ENCODE measurements around the gene SLC12A3.

SLC12A3 gene

GRCh38 chr16:56858374-56858773 lies 6.6 kb upstream of the SLC12A3 start:
- no peak for TF ChIP-seq CTCF (IDR thresholded peaks at IDR 0.05; ENCODE audit: extremely low read depth, insufficient read depth, missing control alignments)
- no peak for DNase-seq (ENCODE audit: low spot score)
- in situ Hi-C loops (cut with MboI; ENCODE audit: low pct_unique_long_range_greater_than_20kb, low sequenced_read_pairs, unreplicated experiment), result no loop called here

GRCh38 chr16:56859636-56860035 lies 5.4 kb upstream of the SLC12A3 start:
- no peak for TF ChIP-seq CTCF (IDR thresholded peaks at IDR 0.05; ENCODE audit: extremely low read depth, insufficient read depth, missing control alignments)
- in situ Hi-C loops (cut with MboI; ENCODE audit: low pct_unique_long_range_greater_than_20kb, low sequenced_read_pairs, unreplicated experiment), result loop anchor here (10.0 kb wide), 2 partner anchors 95 to 185 kb away; no protein-coding TSS in a partner anchor
- DNase-seq (ENCODE audit: low spot score), result no peak

GRCh38 chr16:56860226-56861020 lies 4.6 kb upstream of the SLC12A3 start:
- no peak for TF ChIP-seq CTCF (IDR thresholded peaks at IDR 0.05; ENCODE audit: extremely low read depth, insufficient read depth, missing control alignments)
- peak; percentile 83 for DNase-seq (ENCODE audit: low spot score)
- in situ Hi-C loops (cut with MboI; ENCODE audit: low pct_unique_long_range_greater_than_20kb, low sequenced_read_pairs, unreplicated experiment), result loop anchor here (10.0 kb wide), 2 partner anchors 94 to 184 kb away; no protein-coding TSS in a partner anchor

- in situ Hi-C loops (cut with MboI; ENCODE audit: low pct_unique_long_range_greater_than_20kb, low sequenced_read_pairs, unreplicated experiment), result loop anchor here (10.0 kb wide), 2 partner anchors 94 to 184 kb away; no protein-coding TSS in a partner anchor
Measured at GRCh38 chr16:56861092-56861610, 3.9 kb upstream of the SLC12A3 start.

GRCh38 chr16:56861756-56862155 lies 3.3 kb upstream of the SLC12A3 start:
- no peak for DNase-seq (ENCODE audit: low spot score)
- TF ChIP-seq CTCF (IDR thresholded peaks at IDR 0.05; ENCODE audit: extremely low read depth, insufficient read depth, missing control alignments), result no peak
- in situ Hi-C loops (cut with MboI; ENCODE audit: low pct_unique_long_range_greater_than_20kb, low sequenced_read_pairs, unreplicated experiment), result loop anchor here (10.0 kb wide), 2 partner anchors 93 to 183 kb away; no protein-coding TSS in a partner anchor

More at GRCh38 chr16:56861092-56861610, 3.9 kb upstream of the SLC12A3 start:
- no peak for TF ChIP-seq CTCF (IDR thresholded peaks at IDR 0.05; ENCODE audit: extremely low read depth, insufficient read depth, missing control alignments)
- no peak for DNase-seq (ENCODE audit: low spot score)

GRCh38 chr16:56862776-56863175 lies 2.2 kb upstream of the SLC12A3 start:
- TF ChIP-seq CTCF (IDR thresholded peaks at IDR 0.05; ENCODE audit: extremely low read depth, insufficient read depth, missing control alignments), result no peak
- in situ Hi-C loops (cut with MboI; ENCODE audit: low pct_unique_long_range_greater_than_20kb, low sequenced_read_pairs, unreplicated experiment), result loop anchor here (10.0 kb wide), 2 partner anchors 92 to 182 kb away; no protein-coding TSS in a partner anchor
- no peak for DNase-seq (ENCODE audit: low spot score)

Measured in GM13977 (cell line).